Spinal cord (tissue), 4 donors: Measurements from ENCODE around the gene PADI6. TPM values are rescaled to one million over a fixed set of nuclear protein-coding genes. Genes with fewer than 3 reads are reported as not detected.

ENCODE experiments used
- polyA plus RNA-seq, 2 donors: library from polyadenylated mRNA; unstranded; fragments of 120-200 nt; gene quantifications; one replicate each; pipeline ENCODE4 v1.2.1, GENCODE V29; 2013; ENCODE audit not compliant: insufficient read length in 2 of 2
- total RNA-seq, 2 donors: library from RNA; depleted of rRNA in 1 of 2; stranded (reverse); fragments of 120-200 nt in 1 of 2; fragments of >200 nt in 1 of 2; gene quantifications; one replicate each; pipeline versions ENCODE4 v1.2.3 to v1.2.4, GENCODE V29; 2013 to 2014

Gene PADI6
- total and polyA plus RNA-seq, 4 donors: not detected

Other genes with a start within 250 kb of the PADI6 start
- gene PADI1, start 167.1 kb upstream of the PADI6 start, total RNA-seq: under 1 TPM; 0.39 to 0.79 TPM
- 1 to 10 TPM; 1.1 TPM for gene PADI1, start 167.1 kb upstream of the PADI6 start, polyA plus RNA-seq
- not detected for gene PADI3, start 123.1 kb upstream of the PADI6 start, total RNA-seq
- not detected for gene PADI3, start 123.1 kb upstream of the PADI6 start, polyA plus RNA-seq
- 10 to 100 TPM in 1 of 2 donors, under 1 TPM in 1; 0.11 to 11.2 TPM for gene PADI4, start 64.0 kb upstream of the PADI6 start, total RNA-seq
- under 1 TPM in 1 of 2 donors, not detected in 1; 0.89 TPM for gene PADI4, start 64.0 kb upstream of the PADI6 start, polyA plus RNA-seq
- gene RCC2, start 67.5 kb downstream of the PADI6 start, total RNA-seq: 10 to 100 TPM; 25.8 to 37.5 TPM
- 10 to 100 TPM; 56.1 to 58.1 TPM for gene RCC2, start 67.5 kb downstream of the PADI6 start, polyA plus RNA-seq
- 10 to 100 TPM; 20.7 to 27.4 TPM for gene ARHGEF10L, start 167.5 kb downstream of the PADI6 start, total RNA-seq
- 10 to 100 TPM; 56.8 to 61.0 TPM for gene ARHGEF10L, start 167.5 kb downstream of the PADI6 start, polyA plus RNA-seq